ENCODE results near the gene SPTB.

DNA sequence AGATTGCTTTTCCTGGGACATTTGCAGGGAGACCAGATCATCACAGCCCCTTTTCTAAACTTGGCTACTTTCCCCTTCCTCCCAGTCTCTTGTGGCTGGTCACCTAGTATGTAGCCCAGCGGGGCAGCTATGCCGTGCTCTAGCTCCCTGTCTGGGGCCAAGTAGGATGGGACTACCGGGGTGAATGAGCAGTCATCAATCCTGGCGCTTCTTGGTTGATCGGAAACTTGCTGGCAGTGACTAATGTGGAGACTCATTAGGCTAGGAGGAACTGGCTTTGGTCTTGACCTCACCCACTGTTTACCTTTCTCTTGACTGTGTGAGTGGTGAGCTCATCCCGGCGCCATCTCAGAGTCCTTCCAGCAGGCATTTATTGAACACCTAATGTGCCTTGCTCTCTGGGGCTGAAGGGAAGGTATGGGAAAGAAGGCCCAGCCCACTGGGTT, 159.6 kb downstream of the SPTB start:
- TF ChIP-seq CTCF (IDR thresholded peaks at IDR 0.05) (no peak), POLR2AphosphoS5 (IDR thresholded peaks at IDR 0.05; ENCODE audit: insufficient read depth in 1 of 2, low read depth in 1 of 2) (peak in 1 of 2 donors; percentile 35), POLR2A (IDR thresholded peaks at IDR 0.05) (no peak)
